ENCODE results near the gene RAPGEF5.

Gene RAPGEF5

GRCh38 chr7:22238354-22239311 lies 118.3 kb downstream of the RAPGEF5 start:
- H3K27me3 ChIP-seq (ENCODE audit: insufficient read depth, poor library complexity, severe bottlenecking): no peaks in the 10 kb centered on the region
- TF ChIP-seq CTCF (IDR thresholded peaks at IDR 0.05; ENCODE audit: insufficient read depth, low read length) (no peak), POLR2AphosphoS5 (IDR thresholded peaks at IDR 0.05; ENCODE audit: low read depth) (no peak), REST (IDR thresholded peaks at IDR 0.05; ENCODE audit: insufficient replicate concordance, low read depth) (no peak), GABPA (IDR thresholded peaks at IDR 0.05; ENCODE audit: low read depth) (no peak), SPI1 (IDR thresholded peaks at IDR 0.05; ENCODE audit: borderline replicate concordance, low read depth) (no peak)
- no peak overlapping the region for H3K4me3 ChIP-seq (replicated peaks; ENCODE audit: insufficient read depth, low read length)
- no peak overlapping the region for H3K27ac ChIP-seq (replicated peaks)
- DNase-seq (ENCODE audit: low read depth in 1 of 2, low spot score in 1 of 2): no peak

GRCh38 chr7:22235134-22235533 lies 121.8 kb downstream of the RAPGEF5 start:
- DNase-seq (ENCODE audit: low read depth in 1 of 2, low spot score in 1 of 2): no peak
- no peak overlapping the region for H3K4me3 ChIP-seq (replicated peaks; ENCODE audit: insufficient read depth, low read length)
- TF ChIP-seq REST (IDR thresholded peaks at IDR 0.05; ENCODE audit: insufficient replicate concordance, low read depth): no peak
- no peak for TF ChIP-seq POLR2AphosphoS5 (IDR thresholded peaks at IDR 0.05; ENCODE audit: low read depth)
- no peak for TF ChIP-seq SPI1 (IDR thresholded peaks at IDR 0.05; ENCODE audit: borderline replicate concordance, low read depth)
- TF ChIP-seq GABPA (IDR thresholded peaks at IDR 0.05; ENCODE audit: low read depth): no peak
- TF ChIP-seq CTCF (IDR thresholded peaks at IDR 0.05; ENCODE audit: insufficient read depth, low read length): no peak
- no peaks in the 10 kb centered on the region for H3K27me3 ChIP-seq (ENCODE audit: insufficient read depth, poor library complexity, severe bottlenecking)
- no peak overlapping the region for H3K27ac ChIP-seq (replicated peaks)

- Histone ChIP-seq H3K27me3 (ENCODE audit: insufficient read depth, poor library complexity, severe bottlenecking) (no peaks in the 10 kb centered on the region), H3K27ac (replicated peaks) (no peak overlapping the region), H3K4me3 (replicated peaks; ENCODE audit: insufficient read depth, low read length) (no peak overlapping the region)
- DNase-seq (ENCODE audit: low read depth in 1 of 2, low spot score in 1 of 2): no peak
- TF ChIP-seq REST (IDR thresholded peaks at IDR 0.05; ENCODE audit: insufficient replicate concordance, low read depth): no peak
- TF ChIP-seq CTCF (IDR thresholded peaks at IDR 0.05; ENCODE audit: insufficient read depth, low read length): no peak
- no peak for TF ChIP-seq SPI1 (IDR thresholded peaks at IDR 0.05; ENCODE audit: borderline replicate concordance, low read depth)
- TF ChIP-seq GABPA (IDR thresholded peaks at IDR 0.05; ENCODE audit: low read depth): no peak
- no peak for TF ChIP-seq POLR2AphosphoS5 (IDR thresholded peaks at IDR 0.05; ENCODE audit: low read depth)
These were observed 122.7 kb downstream of the RAPGEF5 start for GRCh38 chr7:22234227-22234626.

Measured in HL-60 (cell line).